ENCODE measurements around the gene CDK1. TPM values are rescaled to one million over a fixed set of nuclear protein-coding genes. Genes with fewer than 3 reads are reported as not detected.

CDK1 gene
- total RNA-seq, 1 donor from 2014 or later, result 14.8 TPM

DNA sequence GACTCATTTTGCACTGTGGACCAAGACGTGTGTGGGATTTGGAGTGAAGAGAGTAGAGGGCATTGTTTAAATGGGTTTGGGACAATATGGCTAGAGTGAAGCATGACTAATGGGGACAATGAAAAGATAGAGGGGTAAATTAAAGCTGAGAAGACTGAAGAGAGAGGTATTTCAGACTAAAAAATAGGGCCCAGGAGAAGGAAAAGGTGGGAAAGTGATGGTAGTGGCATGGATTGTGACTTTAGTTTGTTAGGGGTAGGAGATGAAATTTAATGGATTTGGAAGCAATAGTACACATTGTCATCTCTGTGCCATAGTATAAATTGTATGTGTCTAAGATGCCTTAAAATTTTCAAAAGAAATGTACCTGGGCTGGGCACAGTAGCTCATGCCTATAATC, 18.2 kb downstream of the CDK1 start:
- no peaks in the 10 kb centered on the region for H3K9me3 Mint-ChIP-seq (ENCODE audit: unreplicated experiment)
- TF ChIP-seq, protein P1, sequence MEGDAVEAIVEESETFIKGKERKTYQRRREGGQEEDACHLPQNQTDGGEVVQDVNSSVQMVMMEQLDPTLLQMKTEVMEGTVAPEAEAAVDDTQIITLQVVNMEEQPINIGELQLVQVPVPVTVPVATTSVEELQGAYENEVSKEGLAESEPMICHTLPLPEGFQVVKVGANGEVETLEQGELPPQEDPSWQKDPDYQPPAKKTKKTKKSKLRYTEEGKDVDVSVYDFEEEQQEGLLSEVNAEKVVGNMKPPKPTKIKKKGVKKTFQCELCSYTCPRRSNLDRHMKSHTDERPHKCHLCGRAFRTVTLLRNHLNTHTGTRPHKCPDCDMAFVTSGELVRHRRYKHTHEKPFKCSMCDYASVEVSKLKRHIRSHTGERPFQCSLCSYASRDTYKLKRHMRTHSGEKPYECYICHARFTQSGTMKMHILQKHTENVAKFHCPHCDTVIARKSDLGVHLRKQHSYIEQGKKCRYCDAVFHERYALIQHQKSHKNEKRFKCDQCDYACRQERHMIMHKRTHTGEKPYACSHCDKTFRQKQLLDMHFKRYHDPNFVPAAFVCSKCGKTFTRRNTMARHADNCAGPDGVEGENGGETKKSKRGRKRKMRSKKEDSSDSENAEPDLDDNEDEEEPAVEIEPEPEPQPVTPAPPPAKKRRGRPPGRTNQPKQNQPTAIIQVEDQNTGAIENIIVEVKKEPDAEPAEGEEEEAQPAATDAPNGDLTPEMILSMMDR (IDR thresholded peaks at IDR 0.05; ENCODE audit: unreplicated experiment), result no peak
- no peaks in the 10 kb centered on the region for H3K27me3 Mint-ChIP-seq (ENCODE audit: unreplicated experiment)
- no peaks in the 10 kb centered on the region for H3K36me3 Mint-ChIP-seq (ENCODE audit: low read depth, unreplicated experiment)
- no peak overlapping the region for H3K27ac Mint-ChIP-seq (ENCODE audit: unreplicated experiment)
- no peaks in the 10 kb centered on the region for H3K4me1 Mint-ChIP-seq (ENCODE audit: unreplicated experiment)
- DNase-seq (ENCODE audit: low spot score), result no peak
- H3K4me3 Mint-ChIP-seq (ENCODE audit: unreplicated experiment), result no peak overlapping the region

DNA sequence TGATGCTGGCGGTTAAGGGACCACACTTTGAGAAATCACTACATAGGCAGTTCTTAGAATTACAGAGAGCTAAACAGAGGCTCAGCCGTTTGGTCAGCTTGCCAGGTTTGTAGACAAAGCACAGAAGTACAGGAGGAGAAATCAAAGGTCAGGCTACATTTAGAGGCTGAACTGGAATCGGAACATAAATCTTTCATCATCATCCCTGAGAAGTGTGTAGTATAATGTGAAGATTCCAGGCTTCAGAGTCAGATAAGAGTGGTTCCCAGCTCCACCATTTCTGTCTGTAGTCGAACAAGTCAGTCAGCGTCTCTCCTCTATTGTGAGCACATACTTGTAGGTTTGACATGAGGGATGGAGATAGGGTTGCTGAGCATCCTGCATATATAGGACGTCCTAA, 18.9 kb downstream of the CDK1 start:
- Mint-ChIP-seq H3K36me3 (ENCODE audit: low read depth, unreplicated experiment) (no peaks in the 10 kb centered on the region), H3K27ac (ENCODE audit: unreplicated experiment) (no peak overlapping the region), H3K4me3 (ENCODE audit: unreplicated experiment) (no peak overlapping the region), H3K9me3 (ENCODE audit: unreplicated experiment) (no peaks in the 10 kb centered on the region), H3K4me1 (ENCODE audit: unreplicated experiment) (no peaks in the 10 kb centered on the region), H3K27me3 (ENCODE audit: unreplicated experiment) (no peaks in the 10 kb centered on the region)
- DNase-seq (ENCODE audit: low spot score), result no peak
- TF ChIP-seq, protein P1 (IDR thresholded peaks at IDR 0.05; ENCODE audit: unreplicated experiment), result no peak

DNA sequence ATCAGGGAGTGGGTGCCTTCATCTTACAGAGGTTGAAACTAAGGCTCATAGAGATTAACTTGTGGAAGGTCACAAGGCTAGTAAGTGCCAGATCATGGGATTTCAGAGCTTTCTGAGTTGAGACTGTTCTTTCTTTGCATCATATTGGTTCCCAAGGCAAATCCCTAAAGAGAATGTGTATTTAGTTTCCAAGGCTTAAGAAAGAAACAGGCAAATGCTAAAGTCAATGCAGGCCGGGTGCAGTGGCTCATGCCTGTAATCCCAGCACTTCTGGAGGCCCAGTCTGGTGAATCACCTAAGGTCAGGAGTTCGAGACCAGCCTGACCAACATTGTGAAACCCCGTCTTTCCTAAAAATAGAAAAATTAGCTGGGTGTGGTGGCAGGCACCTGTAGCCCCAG, 19.8 kb downstream of the CDK1 start:
- H3K27me3 Mint-ChIP-seq (ENCODE audit: unreplicated experiment), result no peaks in the 10 kb centered on the region
- DNase-seq (ENCODE audit: low spot score), result no peak
- no peaks in the 10 kb centered on the region for H3K36me3 Mint-ChIP-seq (ENCODE audit: low read depth, unreplicated experiment)
- H3K4me1 Mint-ChIP-seq (ENCODE audit: unreplicated experiment), result no peaks in the 10 kb centered on the region
- no peak overlapping the region for H3K4me3 Mint-ChIP-seq (ENCODE audit: unreplicated experiment)
- TF ChIP-seq, protein P1 (IDR thresholded peaks at IDR 0.05; ENCODE audit: unreplicated experiment), result no peak
- H3K27ac Mint-ChIP-seq (ENCODE audit: unreplicated experiment), result no peak overlapping the region
- no peaks in the 10 kb centered on the region for H3K9me3 Mint-ChIP-seq (ENCODE audit: unreplicated experiment)

DNA sequence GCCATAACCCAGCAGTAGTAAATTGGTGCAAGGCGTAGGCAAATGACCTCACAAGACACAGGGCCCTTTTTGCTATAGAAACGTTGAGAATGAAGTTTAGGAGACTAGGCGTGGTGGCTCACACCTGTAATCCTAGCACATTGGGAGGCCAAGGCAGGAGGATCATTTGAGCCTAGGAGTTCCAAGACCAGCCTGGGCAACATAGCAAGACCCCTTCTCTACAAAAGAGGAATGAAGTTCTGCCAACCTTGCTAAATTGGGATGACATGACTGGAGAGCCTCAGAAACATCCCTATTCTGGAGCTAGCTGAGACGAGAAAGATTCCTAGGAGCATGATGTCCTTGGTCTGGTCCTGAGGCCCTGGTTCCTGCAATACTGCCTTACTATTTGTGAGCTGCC, 20.6 kb downstream of the CDK1 start:
- Mint-ChIP-seq H3K27ac (ENCODE audit: unreplicated experiment) (no peak overlapping the region), H3K9me3 (ENCODE audit: unreplicated experiment) (no peaks in the 10 kb centered on the region), H3K4me3 (ENCODE audit: unreplicated experiment) (no peak overlapping the region), H3K27me3 (ENCODE audit: unreplicated experiment) (no peaks in the 10 kb centered on the region), H3K4me1 (ENCODE audit: unreplicated experiment) (no peaks in the 10 kb centered on the region), H3K36me3 (ENCODE audit: low read depth, unreplicated experiment) (no peaks in the 10 kb centered on the region)
- TF ChIP-seq, protein P1 (IDR thresholded peaks at IDR 0.05; ENCODE audit: unreplicated experiment), result no peak
- DNase-seq (ENCODE audit: low spot score), result no peak

DNA sequence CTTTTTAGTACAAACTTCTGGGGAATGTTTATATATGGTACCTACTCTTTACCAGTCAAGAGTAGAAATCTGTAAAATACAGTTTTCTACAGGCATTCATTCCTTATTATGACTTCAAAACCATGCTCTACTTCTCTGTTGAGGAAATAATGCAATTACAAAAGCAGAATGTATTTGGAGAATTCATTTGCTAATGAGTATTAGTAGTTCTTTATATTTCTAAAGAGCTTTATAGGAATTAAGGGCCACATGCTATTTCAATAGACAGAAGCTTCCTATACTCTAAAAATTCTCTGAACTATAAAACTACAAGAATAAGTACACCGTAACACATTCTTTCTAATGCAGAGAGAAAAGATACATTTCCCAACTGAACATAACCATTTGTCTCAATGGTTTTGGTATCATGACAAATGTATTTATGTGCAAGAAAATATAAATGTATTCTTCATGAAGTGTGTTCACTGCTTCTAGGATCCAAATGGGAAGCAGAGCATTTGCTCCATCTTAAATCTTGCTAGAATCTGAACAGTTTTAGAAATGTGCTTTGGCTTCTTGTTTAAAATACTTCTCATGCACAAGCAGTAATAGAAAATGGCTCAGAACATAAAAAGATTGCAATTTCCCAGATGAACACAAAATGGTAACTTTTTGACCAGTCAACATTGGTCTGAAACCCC, 21.8 kb downstream of the CDK1 start:
- H3K36me3 Mint-ChIP-seq (ENCODE audit: low read depth, unreplicated experiment), result no peaks in the 10 kb centered on the region
- TF ChIP-seq, protein P1 (IDR thresholded peaks at IDR 0.05; ENCODE audit: unreplicated experiment), result no peak
- no peak for DNase-seq (ENCODE audit: low spot score)
- H3K27ac Mint-ChIP-seq (ENCODE audit: unreplicated experiment), result no peak overlapping the region
- peaks cover 2% of the 10 kb centered on the region for H3K27me3 Mint-ChIP-seq (ENCODE audit: unreplicated experiment)
- H3K4me1 Mint-ChIP-seq (ENCODE audit: unreplicated experiment), result no peaks in the 10 kb centered on the region
- no peak overlapping the region for H3K4me3 Mint-ChIP-seq (ENCODE audit: unreplicated experiment)
- H3K9me3 Mint-ChIP-seq (ENCODE audit: unreplicated experiment), result no peaks in the 10 kb centered on the region
